DND-41 (cell line): ENCODE measurements around the gene TOP3A.

Experiments used
- ATAC-seq: fragments of 200-7000 bp; cut with Tn5 transposase; 3 replicates; pipeline ENCODE4 v1.9.1; 2021; ENCODE audit warnings: low read depth; ENCODE audit not compliant: insufficient read depth
- DNase-seq: peaks from one replicate; pipeline ENCODE4 v3.0.0-alpha.2; 2020
- H2AFZ ChIP-seq: 2 replicates; pipeline ENCODE4 v1.6.0; 2012; ENCODE audit warnings: low read depth, low read length
- H3K27ac ChIP-seq: 2 replicates; pipeline ENCODE4 v1.5.1; 2012; ENCODE audit warnings: low read length, inconsistent platforms
- H3K27me3 ChIP-seq: fragments of 200-600 bp; sonication (generic); 2 replicates; pipeline ENCODE4 v1.6.0; 2012; ENCODE audit warnings: low read length, mild to moderate bottlenecking, inconsistent platforms; ENCODE audit not compliant: insufficient read depth, poor library complexity
- H3K36me3 ChIP-seq: 2 replicates; pipeline ENCODE4 v1.5.1; 2012; ENCODE audit warnings: low read length, inconsistent platforms; ENCODE audit not compliant: insufficient read depth
- H3K4me1 ChIP-seq: 2 replicates; pipeline ENCODE4 v1.5.1; 2012; ENCODE audit warnings: mild to moderate bottlenecking, low read length; ENCODE audit not compliant: insufficient read depth
- H3K4me2 ChIP-seq: 2 replicates; pipeline ENCODE4 v1.6.0; 2012; ENCODE audit warnings: mild to moderate bottlenecking, moderate library complexity, low read length, inconsistent platforms; ENCODE audit not compliant: insufficient read depth
- H3K4me3 ChIP-seq, 2 experiments: fragments of 200-600 bp in 1 of 2; shearing (Covaris generic) in 1 of 2; 2 replicates each; pipeline ENCODE4 v1.5.1; 2012 to 2016; ENCODE audit warnings: inconsistent platforms in 2 of 2, low read length in 2 of 2, mild to moderate bottlenecking in 2 of 2, low read depth in 1 of 2, moderate library complexity in 1 of 2
- H3K79me2 ChIP-seq: 2 replicates; pipeline ENCODE4 v1.6.0; 2012; ENCODE audit warnings: low read length, inconsistent platforms; ENCODE audit not compliant: insufficient read depth
- H3K9ac ChIP-seq: 2 replicates; pipeline ENCODE4 v1.6.0; 2012; ENCODE audit warnings: low read depth, mild to moderate bottlenecking, inconsistent platforms, low read length, moderate library complexity
- H3K9me3 ChIP-seq: 2 replicates; pipeline ENCODE4 v1.5.1; 2012; ENCODE audit warnings: low read length, moderate library complexity, mild to moderate bottlenecking, inconsistent platforms; ENCODE audit not compliant: insufficient read depth, severe bottlenecking
- H4K20me1 ChIP-seq: 2 replicates; pipeline ENCODE4 v1.6.0; 2012; ENCODE audit warnings: low read length; ENCODE audit not compliant: insufficient read depth
- CTCF ChIP-seq: IDR thresholded peaks from 2 replicates; pipeline ENCODE4 v1.5.1; 2012; ENCODE audit warnings: borderline replicate concordance, low read length, moderate library complexity, mild to moderate bottlenecking; ENCODE audit not compliant: poor library complexity, severe bottlenecking; ENCODE audit errors: extremely low read depth
- EZH2 ChIP-seq: IDR thresholded peaks from 3 replicates; pipeline ENCODE4 v1.6.1; 2012; ENCODE audit warnings: borderline replicate concordance, low read depth, mild to moderate bottlenecking, moderate library complexity, low read length, inconsistent platforms; ENCODE audit not compliant: severe bottlenecking

The TOP3A gene

DNA sequence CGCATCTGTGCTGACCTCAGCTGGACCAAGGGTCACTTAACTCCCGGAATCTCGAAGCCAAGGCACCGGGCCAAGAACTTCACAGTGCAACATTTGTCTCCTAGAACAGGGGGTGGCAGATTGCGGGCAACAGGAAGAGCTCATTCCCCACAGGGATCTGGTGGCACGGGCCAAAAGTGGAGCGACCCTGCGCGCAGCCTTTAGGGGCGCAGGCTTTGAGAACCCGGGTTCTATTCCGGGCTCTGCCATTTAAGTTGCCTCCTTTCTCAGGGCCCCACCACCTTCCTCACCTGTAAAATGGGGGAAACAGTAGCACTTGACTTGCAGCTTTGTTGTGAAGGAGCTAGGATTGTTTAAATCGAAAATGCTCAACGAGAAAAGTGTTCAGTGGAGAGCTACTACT, 47.9 kb upstream of the TOP3A start:
- no peaks in the 10 kb centered on the region for H3K27me3 ChIP-seq
- H3K36me3 ChIP-seq: peaks cover 21% of the 10 kb centered on the region
- TF ChIP-seq EZH2 (no peak), CTCF (no peak)
- H3K27ac ChIP-seq: peak overlapping the region; percentile 70
- peak overlapping the region; percentile 75 for H3K9ac ChIP-seq
- H2AFZ ChIP-seq: peak overlapping the region; percentile 96
- H3K4me3 ChIP-seq: peak overlapping the region; percentile 77 to 85
- H4K20me1 ChIP-seq: no peaks in the 10 kb centered on the region
- H3K4me1 ChIP-seq: peaks cover 22% of the 10 kb centered on the region
- no peaks in the 10 kb centered on the region for H3K9me3 ChIP-seq
- peak; percentile 8; the same call in 1 of the 3 replicates for ATAC-seq
- H3K4me2 ChIP-seq: peak overlapping the region; percentile 99
- DNase-seq: peak; percentile 38
- H3K79me2 ChIP-seq: peaks cover 37% of the 10 kb centered on the region

GRCh38 chr17:18361837-18362697, 47.3 kb upstream of the TOP3A start:
- Histone ChIP-seq H3K4me3 (peak overlapping the region; percentile 77 to 85), H3K27ac (peak overlapping the region; percentile 70), H2AFZ (peak overlapping the region; percentile 96), H3K4me1 (peaks cover 22% of the 10 kb centered on the region), H3K79me2 (peaks cover 40% of the 10 kb centered on the region), H3K36me3 (peaks cover 26% of the 10 kb centered on the region), H3K27me3 (no peaks in the 10 kb centered on the region), H3K9ac (peak overlapping the region; percentile 75), H3K9me3 (no peaks in the 10 kb centered on the region), H3K4me2 (peak overlapping the region; percentile 99), H4K20me1 (no peaks in the 10 kb centered on the region)
- ATAC-seq (no peak), DNase-seq (no peak)
- TF ChIP-seq CTCF: no peak
- TF ChIP-seq EZH2: no peak

DNA sequence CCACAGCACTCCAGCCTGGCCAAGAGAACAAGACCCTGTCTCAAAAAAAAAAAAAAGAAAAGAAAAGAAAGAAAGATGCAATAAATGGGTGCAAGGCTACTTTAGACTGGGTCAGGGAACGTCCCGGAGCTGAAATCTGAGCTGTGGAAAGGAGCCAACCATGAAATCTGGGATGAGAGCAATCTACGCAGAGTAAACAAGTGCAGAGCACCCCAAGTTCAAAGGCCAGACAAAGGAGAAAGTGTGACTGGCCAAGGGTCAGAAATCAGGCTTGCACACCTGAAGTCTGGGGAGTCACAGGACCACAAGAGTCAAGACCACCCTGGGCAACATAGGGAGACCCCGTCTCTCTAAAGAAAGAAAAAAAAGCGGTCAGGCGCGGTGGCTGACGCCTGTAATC, 45.7 kb upstream of the TOP3A start:
- H3K27ac ChIP-seq: no peak overlapping the region
- peaks cover 44% of the 10 kb centered on the region for H3K79me2 ChIP-seq

More for the DNA sequence above, 45.7 kb upstream of the TOP3A start:
- no peak for TF ChIP-seq CTCF
- TF ChIP-seq EZH2: no peak
- no peaks in the 10 kb centered on the region for H3K9me3 ChIP-seq
- ATAC-seq (no peak), DNase-seq (no peak)
- H2AFZ ChIP-seq: no peak overlapping the region
- H3K4me3 ChIP-seq: no peak overlapping the region
- no peak overlapping the region for H3K9ac ChIP-seq
- H4K20me1 ChIP-seq: no peaks in the 10 kb centered on the region; the same call in 1 of the 2 replicates
- peaks cover 34% of the 10 kb centered on the region for H3K36me3 ChIP-seq
- H3K27me3 ChIP-seq: no peaks in the 10 kb centered on the region
- H3K4me2 ChIP-seq: no peak overlapping the region
- H3K4me1 ChIP-seq: peaks cover 22% of the 10 kb centered on the region
